Ascending aorta (tissue), 2 donors: ENCODE data around the gene TYMS. TPM values are rescaled to one million over a fixed set of nuclear protein-coding genes. Genes with fewer than 3 reads are reported as not detected.

ENCODE experiments used
- DNase-seq, 2 donors: peaks; one replicate each; pipeline ENCODE4 v3.0.0-alpha.2; 2019; ENCODE audit warnings: low spot score in 2 of 2
- H3K27ac ChIP-seq, 2 donors: fragments of 200-600 bp; sonication (generic); one replicate each; pipeline ENCODE4 v1.5.1; 2016 to 2017; ENCODE audit warnings: mild to moderate bottlenecking in 1 of 2
- H3K27me3 ChIP-seq: fragments of 200-600 bp; sonication (generic); one replicate; pipeline ENCODE4 v1.5.1; 2017
- H3K36me3 ChIP-seq, 2 donors: fragments of 200-600 bp; sonication (generic); one replicate each; pipeline ENCODE4 v1.5.1; 2016
- H3K4me1 ChIP-seq, 2 donors: fragments of 200-600 bp; sonication (generic); one replicate each; pipeline ENCODE4 v1.5.1; 2016 to 2017; ENCODE audit warnings: mild to moderate bottlenecking in 1 of 2
- H3K4me3 ChIP-seq, 2 donors: fragments of 200-600 bp; sonication (generic); one replicate each; pipeline ENCODE4 v1.5.1; 2016 to 2017; ENCODE audit warnings: mild to moderate bottlenecking in 1 of 2
- H3K9me3 ChIP-seq, 2 donors: fragments of 200-600 bp; sonication (generic); one replicate each; pipeline ENCODE4 v1.5.1; 2016
- CTCF ChIP-seq, 3 experiments: fragments of 200-600 bp in 2 of 3; fragments of 450-650 bp in 1 of 3; sonication (generic) in 2 of 3; IDR thresholded peaks; one replicate each; pipeline ENCODE4 v1.5.1; 2016 to 2019; ENCODE audit warnings: antibody characterized with exemption in 3 of 3, mild to moderate bottlenecking in 1 of 3, moderate library complexity in 1 of 3
- intact Hi-C: fragments of 100-400 bp; cut with DNase I; formaldehyde crosslinking; loops from one replicate; pipeline ENCODE4 v1.15.1; 2023
- total RNA-seq: library from RNA; depleted of rRNA; stranded (reverse); fragments of >200 nt; gene quantifications from one replicate; pipeline ENCODE4 v1.1.0, GENCODE V29; 2016

TYMS gene
- total RNA-seq, 1 donor from 2014 or later = 0.53 TPM

- Histone ChIP-seq H3K36me3 (peaks cover 16 to 50% of the 10 kb centered on the region in 2 donors), H3K27ac (no peak overlapping the region)
Measured at GRCh38 chr18:683531-683930, 26.1 kb downstream of the TYMS start.

GRCh38 chr18:685438-685837 is 28.0 kb downstream of the TYMS start:
- no peak overlapping the region for H3K27ac ChIP-seq
- no peaks in the 10 kb centered on the region for H3K27me3 ChIP-seq
- no peak overlapping the region for H3K4me3 ChIP-seq
- TF ChIP-seq CTCF (IDR thresholded peaks at IDR 0.05) = no peak
- H3K9me3 ChIP-seq = no peaks in the 10 kb centered on the region
- intact Hi-C loops = no loop called here
- peaks cover 12 to 47% of the 10 kb centered on the region in 2 donors for H3K36me3 ChIP-seq
- DNase-seq = no peak
- no peaks in the 10 kb centered on the region for H3K4me1 ChIP-seq

More at GRCh38 chr18:683531-683930, 26.1 kb downstream of the TYMS start:
- Histone ChIP-seq H3K4me1 (no peaks in the 10 kb centered on the region), H3K9me3 (no peaks in the 10 kb centered on the region), H3K4me3 (no peak overlapping the region), H3K27me3 (no peaks in the 10 kb centered on the region)
- intact Hi-C loops = no loop called here
- no peak for DNase-seq
- no peak for TF ChIP-seq CTCF (IDR thresholded peaks at IDR 0.05)

- H3K4me1 ChIP-seq = no peaks in the 10 kb centered on the region
- H3K36me3 ChIP-seq = peaks cover 8 to 50% of the 10 kb centered on the region in 2 donors
- H3K27ac ChIP-seq = no peak overlapping the region
- H3K4me3 ChIP-seq = no peak overlapping the region
- intact Hi-C loops = no loop called here
- no peak for DNase-seq
- TF ChIP-seq CTCF (IDR thresholded peaks at IDR 0.05) = no peak
- H3K9me3 ChIP-seq = no peaks in the 10 kb centered on the region
- H3K27me3 ChIP-seq = no peaks in the 10 kb centered on the region
Measured at GRCh38 chr18:686339-687111, 29.1 kb downstream of the TYMS start.

- intact Hi-C loops = no loop called here
- H3K36me3 ChIP-seq = peaks cover 15 to 38% of the 10 kb centered on the region in 2 donors
Measured at GRCh38 chr18:688323-688722, 30.9 kb downstream of the TYMS start.

GRCh38 chr18:692824-693223 is 35.4 kb downstream of the TYMS start:
- TF ChIP-seq CTCF (IDR thresholded peaks at IDR 0.05) = no peak
- no peak overlapping the region for H3K27ac ChIP-seq
- no peak overlapping the region for H3K4me3 ChIP-seq
- intact Hi-C loops = no loop called here
- no peak for DNase-seq
- no peaks in the 10 kb centered on the region for H3K4me1 ChIP-seq
- peaks cover 16 to 36% of the 10 kb centered on the region in 2 donors for H3K36me3 ChIP-seq
- H3K9me3 ChIP-seq = no peaks in the 10 kb centered on the region
- no peaks in the 10 kb centered on the region for H3K27me3 ChIP-seq

More at GRCh38 chr18:688323-688722, 30.9 kb downstream of the TYMS start:
- Histone ChIP-seq H3K4me3 (no peak overlapping the region), H3K27ac (no peak overlapping the region), H3K27me3 (no peaks in the 10 kb centered on the region), H3K4me1 (no peaks in the 10 kb centered on the region), H3K9me3 (no peaks in the 10 kb centered on the region)
- no peak for TF ChIP-seq CTCF (IDR thresholded peaks at IDR 0.05)
- no peak for DNase-seq
